ENCODE results near the gene DAZAP2.

- TF ChIP-seq CTCF (IDR thresholded peaks at IDR 0.05; ENCODE audit: borderline replicate concordance, extremely low read depth, low read length, poor library complexity, severe bottlenecking) (no peak), EZH2 (IDR thresholded peaks at IDR 0.05; ENCODE audit: borderline replicate concordance, low read depth, low read length, severe bottlenecking) (no peak)
Measured at GRCh38 chr12:51208016-51208660, 30.5 kb upstream of the DAZAP2 start.

All from DND-41 (cell line).